GM19438 (cell line): ENCODE measurements around the gene TOR2A.
"Not testable (repeated sequence)": the region's sequence is repeated elsewhere in the genome, so short reads cannot be mapped to it uniquely, and the experiment has no call there.

ENCODE experiments used
- ATAC-seq: cut with Tn5 transposase; IDR thresholded peaks from one replicate; pipeline ENCODE4 v1.9.1; 2021; ENCODE audit warnings: low read depth; ENCODE audit not compliant: unreplicated experiment

Gene TOR2A

GRCh38 chr9:127769101-127769500 lies 34.0 kb upstream of the TOR2A start:
- no peak for ATAC-seq

GRCh38 chr9:127768698-127769097 lies 33.6 kb upstream of the TOR2A start:
- ATAC-seq, result no peak

DNA sequence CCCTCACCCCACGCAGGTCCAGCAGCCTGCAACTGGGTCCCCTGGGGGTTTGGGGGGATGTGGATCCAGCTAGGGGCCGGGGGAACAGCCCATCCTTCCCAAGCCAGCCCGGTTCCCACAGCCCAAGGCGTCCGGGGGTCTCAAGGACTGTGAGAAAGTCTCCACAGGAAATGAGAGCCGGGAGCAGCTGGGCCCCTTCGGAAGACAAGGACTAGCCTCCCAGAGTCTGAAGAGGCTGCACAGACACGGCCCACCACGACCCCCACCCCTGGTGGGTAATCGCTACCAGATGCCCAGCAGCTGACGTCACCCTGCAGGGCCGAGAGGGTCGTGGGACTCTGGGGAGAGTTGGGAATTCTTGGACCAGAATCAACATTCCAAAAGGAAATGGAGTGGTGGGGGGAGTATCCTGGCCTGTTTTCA lies 32.8 kb upstream of the TOR2A start:
- no peak for ATAC-seq

DNA sequence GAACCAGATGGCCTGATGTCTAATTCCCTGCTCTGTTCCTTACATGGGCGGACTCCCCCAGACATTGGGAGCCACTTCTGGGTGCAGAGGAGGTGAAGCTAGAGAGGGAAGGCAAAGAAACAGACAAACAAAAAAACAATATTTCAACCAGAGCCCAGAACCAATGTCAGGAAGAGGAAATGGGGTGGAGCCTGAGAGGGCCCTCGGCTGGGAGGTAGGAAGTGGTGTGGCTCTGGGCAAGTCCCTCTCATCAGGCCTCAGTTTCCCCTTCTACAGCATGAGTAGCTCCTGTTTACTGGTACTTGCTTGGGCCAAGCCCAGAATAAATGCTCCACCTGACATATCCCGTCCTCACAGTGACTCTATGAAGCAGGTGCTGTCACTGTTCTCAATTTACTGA lies 32.3 kb upstream of the TOR2A start:
- no peak for ATAC-seq

DNA sequence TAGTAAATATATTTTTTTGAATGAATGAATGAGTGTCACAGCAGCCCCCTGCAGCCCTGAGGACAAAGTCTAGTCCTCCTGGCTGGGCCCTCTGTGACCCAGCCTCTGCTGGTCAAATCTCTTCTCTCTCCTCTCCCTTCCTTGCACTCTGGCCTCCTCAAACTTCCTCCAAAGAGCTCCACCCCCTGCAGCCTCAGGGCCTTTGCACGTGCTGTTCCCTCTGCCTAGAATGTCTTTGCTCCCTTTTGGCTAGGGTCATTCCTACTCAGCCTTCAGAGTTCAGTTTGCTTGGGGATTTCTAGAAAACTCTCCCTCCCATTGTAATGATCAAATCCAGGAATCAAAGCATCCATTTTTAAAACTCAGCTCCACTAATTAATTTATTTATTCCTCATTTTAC lies 30.3 kb upstream of the TOR2A start:
- no peak for ATAC-seq

- ATAC-seq, result no peak
Observed at GRCh38 chr9:127763918-127764384, 28.9 kb upstream of the TOR2A start.

GRCh38 chr9:127762111-127762676 lies 27.1 kb upstream of the TOR2A start:
- ATAC-seq, result no peak

DNA sequence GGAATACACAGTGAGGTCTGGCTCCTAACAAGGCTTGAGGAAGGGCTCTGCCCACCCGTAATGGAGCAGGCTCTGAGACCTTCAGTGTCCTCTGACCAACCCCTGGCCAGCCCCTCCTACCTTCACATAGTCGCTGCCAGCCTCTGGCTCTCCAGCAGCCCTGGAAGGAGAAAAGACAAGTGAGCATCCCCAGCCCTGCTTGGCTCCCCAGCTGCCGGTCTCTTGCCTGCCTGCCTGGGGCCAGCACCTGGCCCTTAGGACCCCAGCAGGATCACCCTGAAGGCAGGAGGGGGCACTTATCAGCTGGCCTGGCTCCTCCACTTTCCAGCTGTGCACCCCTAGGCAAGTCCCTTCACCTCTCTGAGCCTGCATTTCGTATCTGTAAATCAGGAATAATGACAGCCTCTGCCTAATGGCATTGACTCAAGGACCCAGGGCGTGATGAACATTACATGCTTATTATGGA lies 26.4 kb upstream of the TOR2A start:
- ATAC-seq, result no peak

DNA sequence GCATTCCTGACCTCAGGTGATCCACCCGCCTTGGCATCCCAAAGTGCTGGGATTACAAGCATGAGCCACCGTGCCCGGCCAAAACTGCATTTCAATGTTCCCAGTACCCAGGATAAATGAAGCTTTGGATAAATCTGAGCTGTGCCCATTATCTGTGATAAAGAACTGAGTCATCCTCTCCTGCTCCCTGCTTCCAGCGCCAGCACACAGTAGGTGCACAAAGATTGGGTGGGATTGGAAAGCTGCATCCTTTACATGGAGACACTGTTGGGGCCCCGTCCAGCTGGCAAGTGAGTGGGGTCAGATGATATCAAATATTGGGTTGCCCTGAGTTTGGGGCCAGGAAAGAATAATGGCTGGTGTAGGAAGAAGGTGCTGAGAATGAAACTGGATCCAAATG lies 26.0 kb upstream of the TOR2A start:
- ATAC-seq, result no peak

DNA sequence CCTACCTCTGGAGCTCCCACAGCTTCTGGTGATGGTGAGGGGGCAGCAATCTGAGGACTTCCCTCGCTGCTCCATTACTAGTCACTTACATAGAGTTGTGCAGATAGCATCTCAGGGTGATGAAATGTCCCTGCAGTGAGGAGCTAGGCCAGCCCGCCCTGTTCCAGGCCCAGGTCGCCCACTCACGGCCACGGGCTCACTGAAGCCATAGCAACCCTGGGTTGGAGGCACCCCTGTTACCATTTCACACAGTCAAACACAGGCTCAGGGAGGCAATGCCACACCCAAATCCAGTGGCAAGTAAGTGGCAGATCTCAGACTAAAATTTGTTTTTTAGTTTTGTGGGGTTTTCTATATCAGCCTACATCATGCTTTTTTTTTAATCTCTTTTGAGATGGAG lies 23.7 kb upstream of the TOR2A start:
- ATAC-seq, result no peak

- ATAC-seq, result not testable (repeated sequence)
Observed at GRCh38 chr9:127756776-127757175, 21.7 kb upstream of the TOR2A start.

DNA sequence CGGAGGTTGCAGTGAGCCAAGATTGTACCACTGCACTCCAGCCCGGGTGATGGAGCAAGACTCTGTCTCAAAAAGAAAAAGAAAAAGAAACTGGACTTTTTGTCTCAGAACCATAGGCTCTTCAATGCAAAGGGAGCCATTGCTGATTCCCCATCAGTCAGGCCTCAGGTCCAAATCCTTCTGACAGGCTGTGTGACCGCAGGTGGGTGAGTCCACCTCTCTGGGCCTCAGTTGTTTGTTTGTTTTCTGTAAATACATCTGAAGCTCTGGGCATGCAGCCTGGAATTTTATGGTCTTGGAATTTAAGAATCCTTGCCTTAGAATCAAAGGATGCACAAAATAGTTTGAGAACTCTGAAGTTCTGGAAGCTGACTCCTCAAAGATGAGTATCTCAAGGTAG lies 21.1 kb upstream of the TOR2A start:
- no peak for ATAC-seq

GRCh38 chr9:127755061-127756060 lies 20.3 kb upstream of the TOR2A start:
- no peak for ATAC-seq

DNA sequence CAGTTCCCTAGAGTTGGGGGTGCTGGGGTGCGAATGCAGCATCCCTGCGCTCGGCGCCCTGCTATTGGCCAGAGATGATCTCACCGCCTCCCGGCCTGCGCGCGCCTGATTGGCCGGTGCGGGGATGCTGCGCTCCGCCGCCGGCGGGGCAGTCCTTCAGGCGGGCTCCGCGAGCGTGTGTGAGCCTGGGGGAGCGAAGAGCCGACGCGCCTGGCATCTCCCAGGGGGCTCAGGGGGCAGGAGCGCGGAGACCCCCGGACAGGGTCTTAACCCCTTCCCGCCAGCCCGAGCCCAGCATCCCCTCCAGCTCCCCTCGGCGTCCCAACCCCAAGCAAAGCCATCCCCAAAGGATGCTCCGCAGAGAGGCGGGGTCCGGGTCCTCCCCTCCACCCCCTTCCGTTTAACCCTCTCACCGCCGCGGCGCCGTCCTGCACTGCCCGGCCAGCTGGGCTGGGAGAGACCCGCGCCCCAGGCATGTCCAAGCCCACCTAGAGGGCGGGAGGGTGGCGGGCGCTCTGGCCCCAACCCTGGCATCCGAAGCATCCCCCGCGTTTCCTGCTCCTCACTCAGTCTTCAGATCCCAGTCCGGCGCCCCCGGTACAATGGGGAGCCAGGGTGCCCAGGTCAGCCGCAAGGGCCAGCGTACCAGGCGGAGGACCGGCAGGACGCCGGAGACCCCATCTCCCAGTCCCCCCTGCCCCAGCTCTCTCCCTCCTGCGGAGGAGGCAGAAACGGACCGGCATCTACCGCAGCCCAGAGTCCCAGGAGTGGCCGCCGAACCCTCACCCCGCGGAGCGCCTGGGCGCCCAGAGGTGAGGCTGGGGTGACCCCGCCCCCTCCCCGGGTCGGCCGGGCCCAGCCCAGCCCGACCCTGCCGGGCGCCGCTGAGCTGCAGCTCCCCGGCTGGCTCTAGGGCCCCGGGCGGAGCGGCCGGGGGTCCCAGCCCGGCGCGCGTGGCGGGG lies 19.3 kb upstream of the TOR2A start:
- no peak for ATAC-seq

DNA sequence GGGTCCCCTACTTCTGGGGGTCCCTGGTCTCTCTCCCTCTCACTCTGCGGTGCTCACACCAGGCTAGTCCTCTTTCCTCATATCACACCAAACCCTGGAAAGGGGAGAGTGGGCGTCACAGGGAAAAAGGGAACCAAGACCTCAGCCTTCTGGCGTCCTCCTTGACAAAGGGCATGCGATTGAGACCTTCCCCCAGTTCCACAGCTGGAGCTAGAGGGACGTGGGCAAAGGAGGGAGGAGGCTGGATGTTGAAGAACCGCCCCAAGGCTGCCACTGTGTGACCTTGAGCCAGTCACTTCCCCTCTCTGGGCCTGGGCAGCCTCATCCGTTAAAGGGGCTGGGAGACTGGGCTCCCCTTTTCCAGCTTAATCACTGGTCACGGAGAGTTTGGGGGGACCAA lies 18.5 kb upstream of the TOR2A start:
- ATAC-seq, result no peak

DNA sequence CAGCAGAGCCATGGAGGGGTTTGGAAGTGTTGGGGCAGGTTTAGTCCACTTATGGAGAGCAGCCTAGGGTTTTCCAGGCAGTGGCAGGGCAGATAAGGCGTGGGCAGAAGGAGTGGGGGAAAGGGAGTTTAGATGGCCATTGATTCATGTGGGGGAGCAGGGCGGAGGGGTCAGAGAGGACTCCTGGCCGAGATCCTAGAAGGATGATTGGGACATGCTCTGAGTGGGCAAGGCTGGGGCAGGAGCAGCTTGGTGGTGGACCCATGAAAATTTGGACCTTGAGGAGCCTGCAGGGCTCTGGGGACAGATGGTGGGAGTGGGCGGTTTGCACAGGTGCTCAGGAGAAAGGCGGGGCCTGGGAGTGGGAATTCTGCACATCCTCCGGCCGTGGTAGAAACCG lies 18.1 kb upstream of the TOR2A start:
- no peak for ATAC-seq

- ATAC-seq, result no peak
Observed at GRCh38 chr9:127751269-127752054, 16.4 kb upstream of the TOR2A start.

- no peak for ATAC-seq
Observed at GRCh38 chr9:127749090-127749787, 14.1 kb upstream of the TOR2A start.

DNA sequence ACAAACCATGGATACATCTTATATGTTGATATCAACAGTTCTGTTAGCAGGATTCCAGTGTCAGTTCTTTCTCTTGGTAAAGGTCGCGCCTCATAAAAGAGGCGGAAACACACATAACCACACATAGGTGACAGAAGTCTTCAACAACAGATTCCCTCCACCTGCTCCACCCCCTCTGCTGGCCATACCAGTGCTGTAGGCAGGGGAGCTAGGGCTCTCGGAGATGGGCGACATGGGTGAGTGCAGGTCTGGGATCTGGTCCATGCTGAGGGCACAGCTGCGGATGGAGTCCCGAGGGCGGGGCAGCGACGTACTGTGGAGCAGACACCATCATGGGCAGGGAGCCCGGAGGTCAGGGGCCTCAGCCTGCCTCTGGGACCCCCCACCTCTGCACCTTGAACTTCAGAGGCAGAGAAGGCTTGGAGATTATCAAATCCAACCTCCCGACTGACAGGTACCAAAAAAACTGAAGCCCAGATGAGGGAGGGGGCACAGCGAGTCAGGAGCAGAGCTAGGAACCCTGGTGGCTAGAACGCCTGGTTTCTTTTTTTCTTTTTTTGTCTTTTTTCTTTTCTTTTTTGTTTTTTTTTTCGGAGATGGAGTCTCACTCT lies 12.0 kb upstream of the TOR2A start:
- no peak for ATAC-seq
